Mesendoderm (in vitro differentiated cells): ENCODE measurements around the gene CMTM1.

ENCODE experiments used
- DNase-seq: peaks from one replicate; pipeline ENCODE4 v3.0.0; 2013
- H2AK5ac ChIP-seq: 2 replicates; pipeline ENCODE4 v1.6.1; 2013; ENCODE audit warnings: low read length, inconsistent platforms
- H2BK120ac ChIP-seq: 2 replicates; pipeline ENCODE4 v1.6.1; 2013; ENCODE audit warnings: low read depth, mild to moderate bottlenecking, low read length, moderate library complexity, mixed read lengths
- H2BK15ac ChIP-seq: replicated peaks from 2 replicates; pipeline ENCODE4 v1.6.1; 2013; ENCODE audit warnings: low read depth, mild to moderate bottlenecking, moderate library complexity
- H2BK5ac ChIP-seq: 2 replicates; pipeline ENCODE4 v1.6.1; 2013; ENCODE audit warnings: low read length, inconsistent platforms
- H3K18ac ChIP-seq: 2 replicates; pipeline ENCODE4 v1.6.1; 2013; ENCODE audit warnings: mild to moderate bottlenecking, low read length, mixed read lengths
- H3K23ac ChIP-seq: one replicate; pipeline ENCODE4 v1.6.1; 2013; ENCODE audit warnings: low read length
- H3K27ac ChIP-seq: 2 replicates; pipeline ENCODE4 v1.5.1; 2013; ENCODE audit warnings: low read depth, mild to moderate bottlenecking, inconsistent platforms, low read length, moderate library complexity
- H3K27me3 ChIP-seq: 2 replicates; pipeline ENCODE4 v1.6.1; 2013; ENCODE audit warnings: low read length, control low read depth, mild to moderate bottlenecking, inconsistent platforms; ENCODE audit not compliant: insufficient read depth, poor library complexity
- H3K36me3 ChIP-seq: 2 replicates; pipeline ENCODE4 v1.6.1; 2013; ENCODE audit warnings: low read length, inconsistent platforms; ENCODE audit not compliant: control insufficient read depth, insufficient read depth
- H3K4ac ChIP-seq: one replicate; pipeline ENCODE4 v1.6.1; 2013; ENCODE audit warnings: low read depth, mild to moderate bottlenecking, low read length, moderate library complexity
- H3K4me1 ChIP-seq: 2 replicates; pipeline ENCODE4 v1.6.1; 2013; ENCODE audit warnings: low read depth, low read length, inconsistent platforms; ENCODE audit not compliant: control insufficient read depth
- H3K4me2 ChIP-seq: 2 replicates; pipeline ENCODE4 v1.6.1; 2013; ENCODE audit warnings: low read length
- H3K4me3 ChIP-seq: 2 replicates; pipeline ENCODE4 v1.5.1; 2013; ENCODE audit warnings: mild to moderate bottlenecking, low read length
- H3K56ac ChIP-seq: one replicate; pipeline ENCODE4 v1.6.1; 2013; ENCODE audit warnings: low read length
- H3K79me1 ChIP-seq: 2 replicates; pipeline ENCODE4 v1.6.1; 2013; ENCODE audit warnings: low read length, inconsistent platforms
- H3K79me2 ChIP-seq: 2 replicates; pipeline ENCODE4 v1.6.1; 2013; ENCODE audit warnings: mild to moderate bottlenecking, low read length; ENCODE audit not compliant: control insufficient read depth, insufficient read depth
- H3K9ac ChIP-seq: 2 replicates; pipeline ENCODE4 v1.6.1; 2013; ENCODE audit warnings: low read length, inconsistent platforms
- H4K5ac ChIP-seq: one replicate; pipeline ENCODE4 v1.6.1; 2013; ENCODE audit warnings: low read length
- H4K8ac ChIP-seq: one replicate; pipeline ENCODE4 v1.6.1; 2013; ENCODE audit warnings: low read depth, mild to moderate bottlenecking, control low read depth, low read length, moderate library complexity
- WGBS: extraction: QIAGEN DNeasy Blood & Tissue Kit; methylation state at CpG from one replicate; pipeline ENCODE4 v1.1.7; 2013; ENCODE audit warnings: low lambda C conversion rate, missing lambda C conversion rate; ENCODE audit not compliant: insufficient coverage; ENCODE audit errors: extremely low coverage; 5-methylcytosine and 5-hydroxymethylcytosine counted together

CMTM1 gene

GRCh38 chr16:66520406-66521170 is 45.7 kb upstream of the CMTM1 start:
- H3K27me3 ChIP-seq = no peaks in the 10 kb centered on the region
- H3K56ac ChIP-seq = no peak overlapping the region
- H3K79me2 ChIP-seq = no peaks in the 10 kb centered on the region
- H3K23ac ChIP-seq = no peak overlapping the region
- no peak overlapping the region for H3K4me2 ChIP-seq
- DNase-seq = no peak
- no CpG with 5 or more reads among the region's 14 CpGs for WGBS
- H3K36me3 ChIP-seq = no peaks in the 10 kb centered on the region
- no peak overlapping the region for H2BK120ac ChIP-seq
- H3K4me3 ChIP-seq = no peak overlapping the region
- no peak overlapping the region for H3K27ac ChIP-seq
- H2BK5ac ChIP-seq = no peak overlapping the region
- H2BK15ac ChIP-seq = no peak overlapping the region
- no peak overlapping the region for H4K8ac ChIP-seq
- no peak overlapping the region for H2AK5ac ChIP-seq
- H3K9ac ChIP-seq = no peak overlapping the region
- H3K4ac ChIP-seq = no peak overlapping the region
- H3K18ac ChIP-seq = no peak overlapping the region
- H4K5ac ChIP-seq = no peak overlapping the region
- no peaks in the 10 kb centered on the region for H3K4me1 ChIP-seq
- no peaks in the 10 kb centered on the region for H3K79me1 ChIP-seq

GRCh38 chr16:66521252-66521713 is 45.0 kb upstream of the CMTM1 start:
- H3K23ac ChIP-seq = no peak overlapping the region
- no peaks in the 10 kb centered on the region for H3K27me3 ChIP-seq
- H3K79me2 ChIP-seq = no peaks in the 10 kb centered on the region
- no peak overlapping the region for H3K18ac ChIP-seq
- H2BK15ac ChIP-seq = no peak overlapping the region
- WGBS = no CpG with 5 or more reads among the region's 5 CpGs
- H2BK5ac ChIP-seq = no peak overlapping the region
- H3K4ac ChIP-seq = no peak overlapping the region
- no peak overlapping the region for H3K56ac ChIP-seq
- H4K5ac ChIP-seq = no peak overlapping the region
- H3K9ac ChIP-seq = no peak overlapping the region
- DNase-seq = no peak
- H3K4me2 ChIP-seq = no peak overlapping the region
- no peak overlapping the region for H3K27ac ChIP-seq
- no peak overlapping the region for H3K4me3 ChIP-seq
- H3K36me3 ChIP-seq = no peaks in the 10 kb centered on the region
- no peaks in the 10 kb centered on the region for H3K79me1 ChIP-seq
- H3K4me1 ChIP-seq = no peaks in the 10 kb centered on the region
- H2AK5ac ChIP-seq = no peak overlapping the region
- H2BK120ac ChIP-seq = no peak overlapping the region
- H4K8ac ChIP-seq = no peak overlapping the region

- no peak overlapping the region for H3K18ac ChIP-seq
- H2BK5ac ChIP-seq = no peak overlapping the region
- H3K9ac ChIP-seq = no peak overlapping the region
- no peaks in the 10 kb centered on the region for H3K79me1 ChIP-seq
- H3K56ac ChIP-seq = no peak overlapping the region
- no peak overlapping the region for H3K4me2 ChIP-seq
- H2BK15ac ChIP-seq = no peak overlapping the region
- H2BK120ac ChIP-seq = no peak overlapping the region
- DNase-seq = no peak
- no peak overlapping the region for H4K5ac ChIP-seq
- WGBS = no CpG with 5 or more reads among the region's 17 CpGs
- no peaks in the 10 kb centered on the region for H3K79me2 ChIP-seq
- no peak overlapping the region for H4K8ac ChIP-seq
- no peaks in the 10 kb centered on the region for H3K27me3 ChIP-seq
- no peak overlapping the region for H3K27ac ChIP-seq
- no peak overlapping the region for H3K4me3 ChIP-seq
- no peak overlapping the region for H2AK5ac ChIP-seq
- no peaks in the 10 kb centered on the region for H3K36me3 ChIP-seq
- H3K4ac ChIP-seq = no peak overlapping the region
- no peak overlapping the region for H3K23ac ChIP-seq
- no peaks in the 10 kb centered on the region for H3K4me1 ChIP-seq
These were observed 44.1 kb upstream of the CMTM1 start for GRCh38 chr16:66521951-66522771.

GRCh38 chr16:66522816-66523590 is 43.2 kb upstream of the CMTM1 start:
- Histone ChIP-seq H3K4me2 (no peak overlapping the region), H4K8ac (no peak overlapping the region), H3K79me2 (no peaks in the 10 kb centered on the region), H2BK5ac (no peak overlapping the region), H2BK15ac (no peak overlapping the region), H4K5ac (no peak overlapping the region), H3K36me3 (no peaks in the 10 kb centered on the region), H3K9ac (no peak overlapping the region), H3K56ac (no peak overlapping the region), H3K18ac (no peak overlapping the region), H3K4me1 (no peaks in the 10 kb centered on the region), H3K27ac (no peak overlapping the region), H3K79me1 (no peaks in the 10 kb centered on the region), H2AK5ac (no peak overlapping the region), H3K4me3 (no peak overlapping the region), H3K23ac (no peak overlapping the region), H3K27me3 (no peaks in the 10 kb centered on the region), H2BK120ac (no peak overlapping the region), H3K4ac (no peak overlapping the region)
- WGBS = no CpG with 5 or more reads among the region's 11 CpGs
- DNase-seq = no peak

- Histone ChIP-seq H2BK120ac (no peak overlapping the region), H3K36me3 (no peaks in the 10 kb centered on the region), H2BK15ac (no peak overlapping the region), H3K4me1 (no peaks in the 10 kb centered on the region), H3K27ac (no peak overlapping the region), H4K5ac (no peak overlapping the region), H3K79me1 (no peaks in the 10 kb centered on the region), H2BK5ac (no peak overlapping the region), H3K27me3 (no peaks in the 10 kb centered on the region), H3K79me2 (no peaks in the 10 kb centered on the region), H3K23ac (no peak overlapping the region), H2AK5ac (no peak overlapping the region), H3K4ac (no peak overlapping the region), H3K56ac (no peak overlapping the region), H3K18ac (no peak overlapping the region), H4K8ac (no peak overlapping the region), H3K9ac (no peak overlapping the region), H3K4me3 (no peak overlapping the region), H3K4me2 (no peak overlapping the region)
- no CpG with 5 or more reads among the region's 9 CpGs for WGBS
- no peak for DNase-seq
These were observed 42.3 kb upstream of the CMTM1 start for GRCh38 chr16:66523861-66524354.
